ENCODE measurements around the gene OR10C1.
A peak's percentile ranks its signal among the peaks of the same experiment; 100 is the strongest.

The OR10C1 gene

GRCh38 chr6:29486577-29486976 lies 47.5 kb downstream of the OR10C1 start:
- TF ChIP-seq CTCF (IDR thresholded peaks at IDR 0.05; ENCODE audit: low read depth, low read length, missing control alignments): no peak
- in situ Hi-C loops (cut with HindIII; ENCODE audit: low sequenced_read_pairs): no loop called here
- peak; percentile 8 for DNase-seq (ENCODE audit: low read depth)
- no peak overlapping the region for H3K4me3 ChIP-seq (ENCODE audit: low read depth, low read length)

- TF ChIP-seq CTCF (IDR thresholded peaks at IDR 0.05; ENCODE audit: low read depth, low read length, missing control alignments): no peak
- in situ Hi-C loops (cut with HindIII; ENCODE audit: low sequenced_read_pairs): no loop called here
- no peak for DNase-seq (ENCODE audit: low read depth)
- H3K4me3 ChIP-seq (ENCODE audit: low read depth, low read length): no peak overlapping the region
These were observed 48.0 kb downstream of the OR10C1 start for GRCh38 chr6:29487131-29487530.

GRCh38 chr6:29487660-29488059 lies 48.6 kb downstream of the OR10C1 start, which contains the start of gene MAS1L:
MAS1L (minus strand) TSS chr6:29487956; CDS start chr6:29487902, 54 bp downstream.
- DNase-seq (ENCODE audit: low read depth): no peak
- in situ Hi-C loops (cut with HindIII; ENCODE audit: low sequenced_read_pairs): no loop called here
- no peak within 1 kb of the TSS for H3K4me3 ChIP-seq (ENCODE audit: low read depth, low read length)
- TF ChIP-seq CTCF (IDR thresholded peaks at IDR 0.05; ENCODE audit: low read depth, low read length, missing control alignments): no peak

GRCh38 chr6:29488874-29489273 lies 49.8 kb downstream of the OR10C1 start:
- TF ChIP-seq CTCF (IDR thresholded peaks at IDR 0.05; ENCODE audit: low read depth, low read length, missing control alignments): no peak
- H3K4me3 ChIP-seq (ENCODE audit: low read depth, low read length): no peak overlapping the region
- DNase-seq (ENCODE audit: low read depth): no peak
- in situ Hi-C loops (cut with HindIII; ENCODE audit: low sequenced_read_pairs): no loop called here

- no peak overlapping the region for H3K4me3 ChIP-seq (ENCODE audit: low read depth, low read length)
- in situ Hi-C loops (cut with HindIII; ENCODE audit: low sequenced_read_pairs): no loop called here
- no peak for TF ChIP-seq CTCF (IDR thresholded peaks at IDR 0.05; ENCODE audit: low read depth, low read length, missing control alignments)
- DNase-seq (ENCODE audit: low read depth): no peak
These were observed 50.2 kb downstream of the OR10C1 start for GRCh38 chr6:29489286-29489685.

- no peak overlapping the region for H3K4me3 ChIP-seq (ENCODE audit: low read depth, low read length)
- in situ Hi-C loops (cut with HindIII; ENCODE audit: low sequenced_read_pairs): loop anchor here (5.0 kb wide), 1 partner anchor 58 kb away; no protein-coding TSS in a partner anchor
- no peak for TF ChIP-seq CTCF (IDR thresholded peaks at IDR 0.05; ENCODE audit: low read depth, low read length, missing control alignments)
- DNase-seq (ENCODE audit: low read depth): no peak
These were observed 50.9 kb downstream of the OR10C1 start for GRCh38 chr6:29490055-29490454.

- in situ Hi-C loops (cut with HindIII; ENCODE audit: low sequenced_read_pairs): loop anchor here (5.0 kb wide), 1 partner anchor 58 kb away; no protein-coding TSS in a partner anchor
- DNase-seq (ENCODE audit: low read depth): no peak
- no peak for TF ChIP-seq CTCF (IDR thresholded peaks at IDR 0.05; ENCODE audit: low read depth, low read length, missing control alignments)
These were observed 51.4 kb downstream of the OR10C1 start for GRCh38 chr6:29490552-29490951.

More at GRCh38 chr6:29490552-29490951, 51.4 kb downstream of the OR10C1 start:
- no peak overlapping the region for H3K4me3 ChIP-seq (ENCODE audit: low read depth, low read length)

Data from astrocyte of the cerebellum (primary cell).